ENCODE results near the gene TINAG. TPM values are rescaled to one million over a fixed set of nuclear protein-coding genes. Genes with fewer than 3 reads are reported as not detected.

The TINAG gene
- total and polyA plus RNA-seq, 2 of the 13 experiments (the other 11 are each of a cell fraction or from before 2014, with no cell fraction given), result 0.08 to 0.15 TPM

DNA sequence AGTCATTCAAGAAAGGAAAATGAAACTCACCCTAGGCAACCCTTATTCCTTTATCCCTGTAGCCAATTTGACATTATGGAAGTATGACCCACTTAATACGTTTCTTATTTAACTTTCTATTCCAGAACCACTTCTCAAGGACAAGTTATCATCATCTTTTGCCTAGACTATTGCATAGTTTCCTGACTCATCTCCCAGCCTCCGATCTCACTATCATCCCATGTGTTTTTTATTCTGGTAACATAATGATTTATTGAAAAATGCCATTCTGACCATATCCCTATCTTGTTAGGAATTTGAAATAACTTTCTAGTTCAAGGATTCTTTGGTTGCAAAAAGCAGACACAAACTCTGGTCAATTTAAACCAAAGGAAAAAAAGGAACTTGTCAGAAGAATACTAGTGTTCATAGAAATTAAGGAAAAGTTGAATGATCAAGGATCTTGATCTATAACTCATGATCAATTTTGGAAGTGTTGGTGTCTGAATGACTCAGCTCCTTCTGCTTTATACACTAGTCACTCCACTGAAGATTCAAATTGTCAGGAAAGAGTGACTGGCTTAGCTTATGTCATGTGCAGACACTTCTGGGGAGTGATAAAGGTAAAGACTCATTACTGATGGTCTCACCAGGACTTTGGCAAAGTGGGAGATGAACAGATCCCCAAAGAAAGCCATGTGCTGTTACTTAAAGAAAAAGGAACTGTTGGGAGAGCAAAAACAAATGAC, 8.5 kb upstream of the TINAG start:
- in situ Hi-C loops (cut with HindIII; ENCODE audit: extremely low pct_ligation_motif_present, low pct_unique_long_range_greater_than_20kb) (no loop called here), intact Hi-C loops (cut with micrococcal nuclease; ENCODE audit: unreplicated experiment) (no loop called here)
- Histone ChIP-seq H3K36me3 (replicated peaks in 1 of 2; ENCODE audit: control insufficient read depth in 1 of 2, insufficient read depth in 2 of 2, low read length in 2 of 2) (no peaks in the 10 kb centered on the region), H3K4me2 (ENCODE audit: low read depth, low read length) (no peak overlapping the region), H3K9me3 (ENCODE audit: low read length) (no peaks in the 10 kb centered on the region), H3K27me3 (ENCODE audit: control insufficient read depth in 1 of 2, insufficient read depth in 2 of 2, low read length in 2 of 2) (no peaks in the 10 kb centered on the region), H3K4me1 (ENCODE audit: insufficient read depth, low read length) (no peaks in the 10 kb centered on the region), H2AFZ (ENCODE audit: low read length) (no peak overlapping the region), H4K20me1 (ENCODE audit: insufficient read depth, low read length) (no peaks in the 10 kb centered on the region), H3K4me3 (replicated peaks in 1 of 3; ENCODE audit: insufficient read depth in 1 of 3, low read depth in 2 of 3, low read length in 3 of 3) (no peak overlapping the region), H3K79me2 (ENCODE audit: insufficient read depth, low read length) (no peaks in the 10 kb centered on the region), H3K9ac (ENCODE audit: insufficient read depth, low read depth, low read length) (no peak overlapping the region), H3K27ac (ENCODE audit: extremely low read length, insufficient read depth, low read length) (no peak overlapping the region)
- DNase-seq (ENCODE audit: low spot score), result no peak
- POLR2A ChIA-PET, result no interaction called here
- CTCF ChIA-PET (ENCODE audit: low intra/inter-chr PET ratio, low total read pairs), result no interaction called here
- WGBS (ENCODE audit: low lambda C conversion rate), result 2% methylated on average over 2 of the region's 2 CpGs
- BruUV-seq (replicated peaks), result no TSS peak
- ATAC-seq, result no peak
- FAIRE-seq, result no peak
- no peak for TF ChIP-seq KAT8 (CRISPR knock-in tag; IDR thresholded peaks at IDR 0.05)
- no peak for TF ChIP-seq ZNF569 (CRISPR knock-in tag; IDR thresholded peaks at IDR 0.05; ENCODE audit: borderline replicate concordance)
- no peak for TF ChIP-seq ZNF446 (CRISPR knock-in tag; IDR thresholded peaks at IDR 0.05)
- no peak for TF ChIP-seq MAFK (conservative IDR thresholded peaks at IDR 0.05 in 1 of 2, IDR thresholded peaks at IDR 0.05 in 1 of 2; ENCODE audit: low read length in 2 of 2)
- TF ChIP-seq, protein P1, sequence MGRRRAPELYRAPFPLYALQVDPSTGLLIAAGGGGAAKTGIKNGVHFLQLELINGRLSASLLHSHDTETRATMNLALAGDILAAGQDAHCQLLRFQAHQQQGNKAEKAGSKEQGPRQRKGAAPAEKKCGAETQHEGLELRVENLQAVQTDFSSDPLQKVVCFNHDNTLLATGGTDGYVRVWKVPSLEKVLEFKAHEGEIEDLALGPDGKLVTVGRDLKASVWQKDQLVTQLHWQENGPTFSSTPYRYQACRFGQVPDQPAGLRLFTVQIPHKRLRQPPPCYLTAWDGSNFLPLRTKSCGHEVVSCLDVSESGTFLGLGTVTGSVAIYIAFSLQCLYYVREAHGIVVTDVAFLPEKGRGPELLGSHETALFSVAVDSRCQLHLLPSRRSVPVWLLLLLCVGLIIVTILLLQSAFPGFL (CRISPR knock-in tag; IDR thresholded peaks at IDR 0.05), result no peak
- TF ChIP-seq MLLT10 (CRISPR knock-in tag; IDR thresholded peaks at IDR 0.05), result no peak
- TF ChIP-seq ZNF101 (CRISPR knock-in tag; IDR thresholded peaks at IDR 0.05; ENCODE audit: borderline replicate concordance, low read depth), result no peak
- no peak for TF ChIP-seq MATR3 (CRISPR knock-in tag; IDR thresholded peaks at IDR 0.05)
- TF ChIP-seq FOSL1 (CRISPR knock-in tag; IDR thresholded peaks at IDR 0.05; ENCODE audit: borderline replicate concordance), result no peak
- TF ChIP-seq YY1 (IDR thresholded peaks at IDR 0.05; ENCODE audit: insufficient read depth, insufficient replicate concordance, low read depth, low read length), result no peak
- no peak for TF ChIP-seq ARID2 (CRISPR knock-in tag; IDR thresholded peaks at IDR 0.05; ENCODE audit: borderline replicate concordance)
- no peak for TF ChIP-seq XRCC5 (optimal IDR thresholded peaks at IDR 0.05; ENCODE audit: low read length)
- TF ChIP-seq HCFC1 (IDR thresholded peaks at IDR 0.05; ENCODE audit: low read depth, low read length), result no peak
- no peak for TF ChIP-seq RFXANK (CRISPR knock-in tag; IDR thresholded peaks at IDR 0.05)
- no peak for TF ChIP-seq RXRB (CRISPR knock-in tag; IDR thresholded peaks at IDR 0.05; ENCODE audit: borderline replicate concordance)
